Skeletal muscle satellite cell (primary cell): ENCODE data around the gene KRT37.
"Not testable (repeated sequence)": the region's sequence is repeated elsewhere in the genome, so short reads cannot be mapped to it uniquely, and the experiment has no call there.

Source experiments
- H3K27me3 ChIP-seq: 2 replicates; pipeline ENCODE4 v1.7.0; 2013; ENCODE audit warnings: low read length; ENCODE audit not compliant: control insufficient read depth, insufficient read depth
- H3K36me3 ChIP-seq: 2 replicates; pipeline ENCODE4 v1.7.0; 2013; ENCODE audit warnings: mild to moderate bottlenecking, control low read depth, low read length; ENCODE audit not compliant: insufficient read depth
- H3K4me1 ChIP-seq: 2 replicates; pipeline ENCODE4 v1.7.0; 2013; ENCODE audit warnings: low read length; ENCODE audit not compliant: control insufficient read depth, insufficient read depth
- H3K4me2 ChIP-seq: 2 replicates; pipeline ENCODE4 v1.7.0; 2013; ENCODE audit warnings: mild to moderate bottlenecking, low read length
- H3K4me3 ChIP-seq: 2 replicates; pipeline ENCODE4 v1.7.0; 2013; ENCODE audit warnings: low read length
- H3K9ac ChIP-seq: 2 replicates; pipeline ENCODE4 v1.7.0; 2013; ENCODE audit warnings: mild to moderate bottlenecking, low read depth, low read length, moderate library complexity
- H3K9me3 ChIP-seq: replicated peaks from 2 replicates; pipeline ENCODE4 v1.7.0; 2013; ENCODE audit warnings: mild to moderate bottlenecking, control low read depth, low read length

KRT37 gene

DNA sequence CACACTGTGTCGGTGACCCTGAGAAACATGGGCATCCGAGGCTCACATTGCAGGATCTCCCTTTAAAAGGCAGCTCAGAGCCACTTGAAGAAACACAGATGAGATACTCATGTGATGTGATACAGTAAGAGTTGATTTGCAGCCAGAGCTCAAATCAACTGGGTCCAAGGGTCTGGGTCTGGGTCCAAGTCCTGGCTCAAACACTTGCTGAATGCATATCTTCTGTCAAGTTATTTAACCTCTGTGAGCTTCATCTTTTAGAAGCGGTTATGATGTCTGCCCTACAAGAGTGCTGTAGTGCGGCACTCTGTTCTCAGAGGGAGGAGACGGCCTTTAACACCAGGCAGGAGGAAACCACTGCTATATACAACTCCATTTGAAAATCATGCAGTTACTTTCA lies 10.0 kb upstream of the KRT37 start:
- Histone ChIP-seq H3K4me3 (no peak overlapping the region), H3K9ac (no peak overlapping the region), H3K9me3 (no peaks in the 10 kb centered on the region), H3K4me2 (no peak overlapping the region), H3K4me1 (no peaks in the 10 kb centered on the region), H3K36me3 (no peaks in the 10 kb centered on the region), H3K27me3 (peaks cover 17% of the 10 kb centered on the region)

GRCh38 chr17:41434005-41434404 lies 9.6 kb upstream of the KRT37 start:
- Histone ChIP-seq H3K27me3 (peaks cover 17% of the 10 kb centered on the region), H3K4me3 (no peak overlapping the region), H3K36me3 (no peaks in the 10 kb centered on the region), H3K4me2 (no peak overlapping the region), H3K9ac (no peak overlapping the region), H3K4me1 (no peaks in the 10 kb centered on the region), H3K9me3 (no peaks in the 10 kb centered on the region)

- Histone ChIP-seq H3K9ac (no peak overlapping the region), H3K4me2 (no peak overlapping the region), H3K4me3 (no peak overlapping the region), H3K9me3 (no peaks in the 10 kb centered on the region), H3K27me3 (peaks cover 17% of the 10 kb centered on the region), H3K36me3 (no peaks in the 10 kb centered on the region), H3K4me1 (no peaks in the 10 kb centered on the region)
Measured at GRCh38 chr17:41433586-41433985, 9.2 kb upstream of the KRT37 start.

DNA sequence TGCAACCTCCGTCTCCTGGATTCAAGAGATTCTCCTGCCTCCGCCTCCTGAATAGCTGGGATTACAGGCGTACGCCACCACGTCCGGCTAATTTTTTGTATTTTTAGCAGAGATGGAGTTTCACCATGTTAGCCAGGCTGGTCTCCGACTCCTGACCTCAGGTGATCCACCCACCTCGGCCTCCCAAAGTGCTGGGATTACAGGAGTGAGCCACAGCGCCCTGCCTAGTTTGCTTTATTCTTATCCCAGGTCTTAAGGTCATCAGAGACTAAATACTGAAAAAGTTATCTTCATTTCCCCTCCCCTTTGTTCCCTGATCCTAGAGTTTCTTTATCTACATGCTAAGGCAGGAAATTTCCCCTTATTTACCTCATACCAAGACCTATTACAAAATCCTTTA lies 6.0 kb upstream of the KRT37 start:
- not testable (repeated sequence) for H3K9ac ChIP-seq, H3K4me2 ChIP-seq, H3K4me1 ChIP-seq, H3K4me3 ChIP-seq, H3K36me3 ChIP-seq, H3K9me3 ChIP-seq
- peaks cover 11% of the 10 kb centered on the region for H3K27me3 ChIP-seq

DNA sequence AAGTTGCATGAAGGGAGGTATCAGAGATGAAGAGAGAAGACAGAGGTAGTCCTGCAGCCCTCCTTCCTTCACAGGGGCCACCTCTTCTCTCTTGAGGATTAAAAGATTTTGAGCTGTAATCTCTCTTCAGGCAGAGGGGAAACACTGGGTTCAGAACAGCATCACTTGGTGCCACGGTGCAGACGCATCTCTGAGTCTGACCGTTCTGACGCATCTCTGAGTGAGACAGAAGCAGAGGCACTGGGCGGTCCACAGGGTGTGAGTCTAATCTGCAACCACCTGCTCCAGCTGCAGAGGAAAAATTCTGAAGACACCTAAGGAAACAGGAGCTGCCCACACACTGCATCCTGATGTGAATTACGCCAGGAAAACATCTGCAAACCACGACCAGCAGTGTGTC lies 5.3 kb upstream of the KRT37 start:
- H3K36me3 ChIP-seq, result no peaks in the 10 kb centered on the region
- H3K9ac ChIP-seq, result no peak overlapping the region
- H3K4me3 ChIP-seq, result no peak overlapping the region
- H3K27me3 ChIP-seq, result peaks cover 11% of the 10 kb centered on the region
- no peaks in the 10 kb centered on the region for H3K9me3 ChIP-seq
- no peak overlapping the region for H3K4me2 ChIP-seq
- no peaks in the 10 kb centered on the region for H3K4me1 ChIP-seq

DNA sequence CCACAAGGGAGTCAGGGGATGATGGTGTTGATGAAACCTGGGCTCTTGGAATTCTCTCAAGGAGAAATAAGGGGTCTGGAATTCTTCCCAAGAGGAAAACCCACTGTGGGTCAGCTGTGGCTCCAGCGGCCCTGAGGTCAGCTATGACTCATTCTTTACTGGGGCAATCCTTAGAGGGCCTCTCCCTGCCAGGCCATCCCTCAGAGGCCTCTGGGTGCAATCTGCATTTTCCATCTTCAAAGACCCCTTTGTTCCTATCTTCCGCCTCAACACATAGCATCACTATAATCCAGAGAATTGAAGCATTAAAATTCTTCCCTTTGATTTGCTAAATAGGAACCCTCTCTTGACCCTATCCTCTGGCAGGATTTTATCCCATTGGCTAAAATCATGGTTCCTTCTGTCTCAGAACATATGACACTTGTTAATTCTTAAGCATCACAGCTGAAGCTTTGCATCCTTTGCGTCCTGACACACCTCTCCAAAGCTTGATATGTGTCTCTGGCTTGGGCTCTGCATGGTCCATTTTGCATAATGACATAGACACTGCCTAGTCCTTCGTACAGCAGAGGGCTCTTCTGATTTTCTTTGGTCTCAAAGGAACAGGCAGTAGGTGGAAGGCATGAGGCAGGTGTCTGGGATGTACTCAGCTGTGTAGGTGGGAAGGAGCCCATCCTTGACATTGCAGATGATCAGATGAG lies 4.4 kb upstream of the KRT37 start:
- Histone ChIP-seq H3K36me3 (no peaks in the 10 kb centered on the region), H3K4me2 (no peak overlapping the region), H3K4me1 (no peaks in the 10 kb centered on the region), H3K27me3 (peaks cover 3% of the 10 kb centered on the region), H3K9me3 (no peaks in the 10 kb centered on the region), H3K4me3 (no peak overlapping the region), H3K9ac (no peak overlapping the region)

DNA sequence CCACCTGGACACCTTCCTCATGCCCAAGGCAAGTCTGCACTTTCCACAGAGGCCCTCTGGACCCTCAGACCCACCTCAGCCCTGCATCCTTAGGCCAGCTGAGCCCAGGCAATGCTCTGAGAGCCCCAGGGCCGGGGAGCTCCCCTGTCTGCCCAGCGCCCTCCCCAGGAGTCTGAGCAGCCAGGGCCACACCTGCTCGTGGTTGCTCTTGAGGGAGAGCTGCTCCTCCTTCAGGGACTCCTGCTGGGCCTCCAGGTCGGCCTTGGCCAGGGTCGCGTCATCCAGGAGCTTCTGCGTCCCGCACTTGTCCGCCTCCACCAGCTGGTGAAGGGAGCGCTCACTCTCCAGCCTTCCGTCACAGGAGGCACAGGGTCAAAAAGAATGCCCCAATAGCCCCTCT lies 1.8 kb downstream of the KRT37 start:
- not testable (repeated sequence) for H3K36me3 ChIP-seq

DNA sequence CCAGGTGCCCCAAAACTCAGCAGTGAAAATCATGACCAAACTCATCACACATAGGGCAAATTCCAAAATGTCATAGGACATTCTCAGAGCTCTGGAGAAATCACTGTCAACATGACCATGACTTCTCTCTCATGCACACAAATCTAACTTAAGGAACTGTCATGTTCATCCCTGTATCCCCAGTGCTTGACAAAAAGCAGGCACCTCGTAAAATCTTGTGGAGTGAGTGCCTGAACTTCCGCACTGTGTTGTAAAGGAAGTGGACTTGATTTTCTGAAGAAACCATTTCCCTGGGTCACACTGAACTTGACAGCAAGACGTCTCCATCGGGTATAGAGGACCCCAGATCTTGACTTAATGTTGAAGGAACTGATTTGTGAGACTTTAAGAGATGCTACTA lies 2.8 kb downstream of the KRT37 start:
- H3K9ac ChIP-seq, result no peak overlapping the region
- H3K4me2 ChIP-seq, result no peak overlapping the region
- H3K36me3 ChIP-seq, result no peaks in the 10 kb centered on the region
- no peak overlapping the region for H3K4me3 ChIP-seq
- H3K27me3 ChIP-seq, result no peaks in the 10 kb centered on the region
- H3K9me3 ChIP-seq, result no peaks in the 10 kb centered on the region
- peaks cover 29% of the 10 kb centered on the region for H3K4me1 ChIP-seq

More for the DNA sequence above, 1.8 kb downstream of the KRT37 start:
- H3K4me2 ChIP-seq, H3K9ac ChIP-seq, H3K27me3 ChIP-seq, H3K4me3 ChIP-seq, H3K9me3 ChIP-seq: not testable (repeated sequence)
- peaks cover 23% of the 10 kb centered on the region for H3K4me1 ChIP-seq

DNA sequence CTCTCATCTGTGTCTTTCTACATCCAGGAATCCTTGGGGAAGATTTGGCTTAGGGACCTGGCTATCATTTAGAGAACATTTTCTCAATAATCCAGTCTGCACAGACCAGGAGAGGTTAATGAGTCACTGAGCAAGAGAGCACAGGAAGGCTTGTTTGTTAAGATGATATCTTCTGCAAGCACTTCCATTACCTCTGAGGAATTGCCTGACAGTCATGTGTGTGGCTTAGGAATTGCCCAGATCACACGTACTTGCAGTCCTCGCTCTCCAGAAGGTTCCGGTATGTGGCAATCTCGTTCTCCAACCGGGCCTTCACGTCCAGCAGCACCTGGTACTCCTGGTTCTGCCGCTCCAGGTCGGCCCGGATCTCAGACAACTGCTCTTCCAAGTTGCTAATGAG lies 3.3 kb downstream of the KRT37 start:
- Histone ChIP-seq H3K9ac (no peak overlapping the region), H3K4me1 (peaks cover 34% of the 10 kb centered on the region), H3K4me2 (no peak overlapping the region), H3K4me3 (no peak overlapping the region), H3K27me3 (no peaks in the 10 kb centered on the region), H3K36me3 (no peaks in the 10 kb centered on the region), H3K9me3 (no peaks in the 10 kb centered on the region)

- no peak overlapping the region for H3K4me3 ChIP-seq
- H3K9me3 ChIP-seq, result no peaks in the 10 kb centered on the region
- no peak overlapping the region for H3K9ac ChIP-seq
- H3K4me2 ChIP-seq, result no peak overlapping the region
- H3K4me1 ChIP-seq, result peaks cover 43% of the 10 kb centered on the region
- H3K27me3 ChIP-seq, result no peaks in the 10 kb centered on the region
- H3K36me3 ChIP-seq, result no peaks in the 10 kb centered on the region
Measured at GRCh38 chr17:41420134-41420533, 4.3 kb downstream of the KRT37 start.

DNA sequence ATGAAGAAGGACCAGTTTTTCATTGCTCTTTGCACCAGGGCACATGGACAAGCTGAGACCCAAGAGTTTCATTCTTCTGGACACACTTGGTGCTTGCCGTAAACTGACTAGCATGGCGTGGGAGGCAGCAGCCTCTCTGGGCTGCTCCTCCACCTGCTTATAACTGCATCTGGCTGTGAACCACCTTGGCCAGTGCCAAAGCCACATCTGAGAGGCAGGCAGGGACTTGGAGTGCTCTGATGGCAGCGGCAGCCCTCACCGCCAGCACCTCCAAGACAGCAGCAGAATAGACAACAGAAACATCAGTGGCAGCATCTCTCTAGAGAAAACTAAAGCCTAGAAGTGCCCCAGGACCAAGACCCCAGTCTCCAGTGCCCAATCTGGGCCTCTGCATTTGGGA lies 4.7 kb downstream of the KRT37 start:
- H3K4me3 ChIP-seq, result no peak overlapping the region
- H3K36me3 ChIP-seq, result no peaks in the 10 kb centered on the region
- no peak overlapping the region for H3K9ac ChIP-seq
- H3K4me1 ChIP-seq, result peaks cover 43% of the 10 kb centered on the region
- H3K27me3 ChIP-seq, result no peaks in the 10 kb centered on the region
- H3K9me3 ChIP-seq, result no peaks in the 10 kb centered on the region
- no peak overlapping the region for H3K4me2 ChIP-seq

- H3K4me2 ChIP-seq, result no peak overlapping the region
- H3K9me3 ChIP-seq, result no peaks in the 10 kb centered on the region
- H3K4me3 ChIP-seq, result no peak overlapping the region
- H3K36me3 ChIP-seq, result no peaks in the 10 kb centered on the region
- peaks cover 43% of the 10 kb centered on the region for H3K4me1 ChIP-seq
- H3K27me3 ChIP-seq, result no peaks in the 10 kb centered on the region
- no peak overlapping the region for H3K9ac ChIP-seq
Measured at GRCh38 chr17:41418116-41418860, 6.1 kb downstream of the KRT37 start.
